Panc1 (cell line): ENCODE measurements around the gene RARB. TPM values are rescaled to one million over a fixed set of nuclear protein-coding genes. Genes with fewer than 3 reads are reported as not detected.

Experiments
- ATAC-seq: fragments of 200-7000 bp; cut with Tn5 transposase; 2 replicates; pipeline ENCODE4 v1.9.1; 2020; ENCODE audit warnings: mild to moderate bottlenecking, moderate library complexity
- BruUV-seq: library from RNA; stranded (reverse); fragments of 400-500 nt; replicated peaks from 2 replicates; lab custom pipeline; 2021; lab: Mats Ljungman, UMichigan
- CTCF ChIA-PET: fragments of 300-600 bp; sonication (Branson Sonifier 250); formaldehyde crosslinking; loops from one replicate; lab custom pipeline; 2022; ENCODE audit warnings: antibody characterized with exemption; lab: Charles Lee
- POLR2A ChIA-PET: fragments of 300-600 bp; sonication (Branson Sonifier 250); formaldehyde crosslinking; loops from one replicate; lab custom pipeline; 2022; ENCODE audit warnings: antibody characterized with exemption; lab: Charles Lee
- DNase-seq: peaks from one replicate; pipeline ENCODE4 v3.0.0-alpha.2; 2010; ENCODE audit warnings: low read depth, low spot score
- H3K27ac ChIP-seq: 2 replicates; pipeline ENCODE4 v1.5.1; 2011; ENCODE audit warnings: mild to moderate bottlenecking, low read length, inconsistent platforms
- H3K27me3 ChIP-seq: fragments of 200-500 bp; sonication (Bioruptor generic); 2 replicates; pipeline ENCODE4 v1.6.0; 2014; ENCODE audit warnings: low read length, inconsistent platforms; ENCODE audit not compliant: control insufficient read depth, insufficient read depth
- H3K36me3 ChIP-seq: fragments of 200-500 bp; sonication (Bioruptor generic); 2 replicates; pipeline ENCODE4 v1.5.1; 2014; ENCODE audit warnings: inconsistent platforms, mild to moderate bottlenecking, low read length, moderate library complexity; ENCODE audit not compliant: control insufficient read depth, insufficient read depth
- H3K4me1 ChIP-seq: 2 replicates; pipeline ENCODE4 v1.5.1; 2011; ENCODE audit warnings: inconsistent platforms, mild to moderate bottlenecking, low read length, moderate library complexity; ENCODE audit not compliant: control insufficient read depth, insufficient read depth
- H3K4me3 ChIP-seq, 2 experiments: 2 replicates each; pipeline ENCODE4 v1.5.1; 2011 to 2012; ENCODE audit warnings: low read depth in 2 of 2, low read length in 2 of 2, mild to moderate bottlenecking in 2 of 2, inconsistent platforms in 1 of 2, moderate library complexity in 1 of 2
- H3K9me3 ChIP-seq: fragments of 200-500 bp; sonication (Bioruptor generic); 2 replicates; pipeline ENCODE4 v1.5.1; 2014; ENCODE audit warnings: low read depth, mild to moderate bottlenecking, inconsistent platforms, low read length, moderate library complexity; ENCODE audit not compliant: control insufficient read depth, insufficient read depth
- POLR2AphosphoS5 ChIP-seq: IDR thresholded peaks from 2 replicates; pipeline ENCODE4 v1.6.1; 2012; ENCODE audit warnings: mild to moderate bottlenecking, low read depth, low read length, moderate library complexity
- SIN3A ChIP-seq: IDR thresholded peaks from 2 replicates; pipeline ENCODE4 v1.6.1; 2012; ENCODE audit warnings: low read depth, mild to moderate bottlenecking, low read length, moderate library complexity, borderline replicate concordance; ENCODE audit not compliant: insufficient read depth
- TCF7L2 ChIP-seq: IDR thresholded peaks from 2 replicates; pipeline ENCODE4 v1.6.1; 2011; ENCODE audit warnings: mild to moderate bottlenecking, low read depth, low read length, inconsistent platforms
- in situ Hi-C: cut with HindIII; loops from 2 replicates; pipeline ENCODE4 v1.10.0; 2016; ENCODE audit warnings: low sequenced_read_pairs, low pct_unique_long_range_greater_than_20kb
- intact Hi-C: fragments of 100-400 bp; cut with micrococcal nuclease; formaldehyde crosslinking; loops from one replicate; pipeline ENCODE4 v1.10.0; 2022; ENCODE audit not compliant: unreplicated experiment
- total RNA-seq: library from RNA; stranded (reverse); gene quantifications from one replicate; pipeline ENCODE4 v1.2.1, GENCODE V29; 2021; ENCODE audit not compliant: unreplicated experiment
- TF ChIP-seq, protein P1 (sequence below): fragments of 450-650 bp; IDR thresholded peaks from 2 replicates; pipeline ENCODE4 v1.5.1; 2017; ENCODE audit warnings: mild to moderate bottlenecking
- TF ChIP-seq, protein P2 (sequence below), 2 experiments: IDR thresholded peaks; 2 replicates each; pipeline ENCODE4 v1.6.1; 2011 to 2012; ENCODE audit warnings: low read depth in 2 of 2, control low read depth in 1 of 2, low read length in 1 of 2, mild to moderate bottlenecking in 1 of 2, moderate library complexity in 1 of 2; ENCODE audit not compliant: insufficient read depth in 1 of 2

Gene RARB
- total RNA-seq, 1 experiment from 2014 or later: not detected

GRCh38 chr3:25580534-25580933 is 152.5 kb downstream of the RARB start:
- no TSS peak for BruUV-seq
- Histone ChIP-seq H3K36me3 (no peaks in the 10 kb centered on the region), H3K27me3 (no peaks in the 10 kb centered on the region), H3K4me1 (no peaks in the 10 kb centered on the region), H3K9me3 (no peaks in the 10 kb centered on the region), H3K27ac (no peak overlapping the region), H3K4me3 (no peak overlapping the region)
- CTCF ChIA-PET: no interaction called here
- no peak for DNase-seq
- in situ Hi-C loops (no loop called here), intact Hi-C loops (no loop called here)
- no peak for ATAC-seq
- no peak for TF ChIP-seq POLR2AphosphoS5
- TF ChIP-seq, protein P1, sequence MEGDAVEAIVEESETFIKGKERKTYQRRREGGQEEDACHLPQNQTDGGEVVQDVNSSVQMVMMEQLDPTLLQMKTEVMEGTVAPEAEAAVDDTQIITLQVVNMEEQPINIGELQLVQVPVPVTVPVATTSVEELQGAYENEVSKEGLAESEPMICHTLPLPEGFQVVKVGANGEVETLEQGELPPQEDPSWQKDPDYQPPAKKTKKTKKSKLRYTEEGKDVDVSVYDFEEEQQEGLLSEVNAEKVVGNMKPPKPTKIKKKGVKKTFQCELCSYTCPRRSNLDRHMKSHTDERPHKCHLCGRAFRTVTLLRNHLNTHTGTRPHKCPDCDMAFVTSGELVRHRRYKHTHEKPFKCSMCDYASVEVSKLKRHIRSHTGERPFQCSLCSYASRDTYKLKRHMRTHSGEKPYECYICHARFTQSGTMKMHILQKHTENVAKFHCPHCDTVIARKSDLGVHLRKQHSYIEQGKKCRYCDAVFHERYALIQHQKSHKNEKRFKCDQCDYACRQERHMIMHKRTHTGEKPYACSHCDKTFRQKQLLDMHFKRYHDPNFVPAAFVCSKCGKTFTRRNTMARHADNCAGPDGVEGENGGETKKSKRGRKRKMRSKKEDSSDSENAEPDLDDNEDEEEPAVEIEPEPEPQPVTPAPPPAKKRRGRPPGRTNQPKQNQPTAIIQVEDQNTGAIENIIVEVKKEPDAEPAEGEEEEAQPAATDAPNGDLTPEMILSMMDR: no peak
- no peak for TF ChIP-seq TCF7L2
- TF ChIP-seq SIN3A: no peak
- TF ChIP-seq, protein P2, sequence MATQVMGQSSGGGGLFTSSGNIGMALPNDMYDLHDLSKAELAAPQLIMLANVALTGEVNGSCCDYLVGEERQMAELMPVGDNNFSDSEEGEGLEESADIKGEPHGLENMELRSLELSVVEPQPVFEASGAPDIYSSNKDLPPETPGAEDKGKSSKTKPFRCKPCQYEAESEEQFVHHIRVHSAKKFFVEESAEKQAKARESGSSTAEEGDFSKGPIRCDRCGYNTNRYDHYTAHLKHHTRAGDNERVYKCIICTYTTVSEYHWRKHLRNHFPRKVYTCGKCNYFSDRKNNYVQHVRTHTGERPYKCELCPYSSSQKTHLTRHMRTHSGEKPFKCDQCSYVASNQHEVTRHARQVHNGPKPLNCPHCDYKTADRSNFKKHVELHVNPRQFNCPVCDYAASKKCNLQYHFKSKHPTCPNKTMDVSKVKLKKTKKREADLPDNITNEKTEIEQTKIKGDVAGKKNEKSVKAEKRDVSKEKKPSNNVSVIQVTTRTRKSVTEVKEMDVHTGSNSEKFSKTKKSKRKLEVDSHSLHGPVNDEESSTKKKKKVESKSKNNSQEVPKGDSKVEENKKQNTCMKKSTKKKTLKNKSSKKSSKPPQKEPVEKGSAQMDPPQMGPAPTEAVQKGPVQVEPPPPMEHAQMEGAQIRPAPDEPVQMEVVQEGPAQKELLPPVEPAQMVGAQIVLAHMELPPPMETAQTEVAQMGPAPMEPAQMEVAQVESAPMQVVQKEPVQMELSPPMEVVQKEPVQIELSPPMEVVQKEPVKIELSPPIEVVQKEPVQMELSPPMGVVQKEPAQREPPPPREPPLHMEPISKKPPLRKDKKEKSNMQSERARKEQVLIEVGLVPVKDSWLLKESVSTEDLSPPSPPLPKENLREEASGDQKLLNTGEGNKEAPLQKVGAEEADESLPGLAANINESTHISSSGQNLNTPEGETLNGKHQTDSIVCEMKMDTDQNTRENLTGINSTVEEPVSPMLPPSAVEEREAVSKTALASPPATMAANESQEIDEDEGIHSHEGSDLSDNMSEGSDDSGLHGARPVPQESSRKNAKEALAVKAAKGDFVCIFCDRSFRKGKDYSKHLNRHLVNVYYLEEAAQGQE (IDR thresholded peaks at IDR 0.05; ENCODE audit: insufficient read depth in 1 of 2, low read depth in 2 of 2, low read length in 1 of 2): no peak
- POLR2A ChIA-PET: no interaction called here

DNA sequence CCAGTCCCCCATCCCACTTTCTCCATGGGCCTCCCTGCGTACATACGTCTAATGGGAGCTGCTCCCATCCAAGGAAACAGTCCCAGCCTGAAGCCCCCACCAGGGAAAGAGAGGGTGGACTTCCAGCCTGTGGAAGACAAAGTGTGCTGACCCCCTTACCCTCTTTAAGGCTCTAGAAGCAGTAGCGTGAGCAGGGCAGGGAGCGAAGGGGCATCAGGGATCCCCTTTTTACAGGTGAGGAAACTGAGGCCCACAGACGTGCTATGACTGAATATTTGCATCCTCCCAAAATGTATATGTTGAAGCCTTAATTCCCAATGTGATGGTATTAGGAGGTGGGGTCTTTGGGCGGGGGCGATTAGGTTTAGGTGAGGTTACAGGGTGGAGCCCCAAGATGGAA is 153.3 kb downstream of the RARB start:
- CTCF ChIA-PET: no interaction called here
- TF ChIP-seq POLR2AphosphoS5 (no peak), TCF7L2 (no peak), SIN3A (no peak)
- TF ChIP-seq, protein P1: no peak
- TF ChIP-seq, protein P2 (IDR thresholded peaks at IDR 0.05; ENCODE audit: insufficient read depth in 1 of 2, low read depth in 2 of 2, low read length in 1 of 2): no peak
- in situ Hi-C loops (no loop called here), intact Hi-C loops (no loop called here)
- Histone ChIP-seq H3K9me3 (no peaks in the 10 kb centered on the region), H3K27me3 (no peaks in the 10 kb centered on the region), H3K4me3 (no peak overlapping the region), H3K27ac (no peak overlapping the region), H3K36me3 (no peaks in the 10 kb centered on the region), H3K4me1 (no peaks in the 10 kb centered on the region)
- BruUV-seq: no TSS peak
- DNase-seq (no peak), ATAC-seq (no peak)
- POLR2A ChIA-PET: no interaction called here
